GM12892 (cell line): Measurements from ENCODE around the gene UPP2.

Experiments used
- POLR2AphosphoS5 ChIP-seq: IDR thresholded peaks from 2 replicates; pipeline ENCODE4 v1.6.1; 2011; ENCODE audit warnings: low read depth, low read length, control low read depth
- TAF1 ChIP-seq: IDR thresholded peaks from 2 replicates; pipeline ENCODE4 v1.6.1; 2011; ENCODE audit warnings: low read depth, mild to moderate bottlenecking, control low read depth, low read length, borderline replicate concordance

- TF ChIP-seq TAF1 (no peak), POLR2AphosphoS5 (no peak)
Measured at GRCh38 chr2:158102446-158102845, 770 bp downstream of the UPP2 start.
